ENCODE results near the gene KCNJ1.

DNA sequence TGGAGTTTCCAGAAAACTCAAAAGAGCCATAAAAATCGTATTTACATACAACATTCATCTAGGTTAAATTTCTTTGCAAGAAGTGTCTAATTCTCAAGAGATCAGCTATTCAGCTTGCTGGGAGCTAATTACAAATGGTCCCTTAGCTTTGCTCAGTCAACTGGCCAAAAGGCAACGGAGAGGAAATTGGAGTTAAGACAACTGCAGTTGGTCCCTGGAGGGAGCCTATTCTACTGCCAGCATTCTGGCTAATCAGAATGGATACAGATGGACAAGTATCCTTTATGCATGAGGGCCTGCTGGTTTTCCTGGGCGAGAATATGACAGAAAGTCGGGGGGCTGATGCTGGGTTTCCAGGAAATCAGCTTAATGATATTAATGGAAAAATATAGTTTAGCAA is 45.5 kb downstream of the KCNJ1 start:
- TF ChIP-seq, protein P1, sequence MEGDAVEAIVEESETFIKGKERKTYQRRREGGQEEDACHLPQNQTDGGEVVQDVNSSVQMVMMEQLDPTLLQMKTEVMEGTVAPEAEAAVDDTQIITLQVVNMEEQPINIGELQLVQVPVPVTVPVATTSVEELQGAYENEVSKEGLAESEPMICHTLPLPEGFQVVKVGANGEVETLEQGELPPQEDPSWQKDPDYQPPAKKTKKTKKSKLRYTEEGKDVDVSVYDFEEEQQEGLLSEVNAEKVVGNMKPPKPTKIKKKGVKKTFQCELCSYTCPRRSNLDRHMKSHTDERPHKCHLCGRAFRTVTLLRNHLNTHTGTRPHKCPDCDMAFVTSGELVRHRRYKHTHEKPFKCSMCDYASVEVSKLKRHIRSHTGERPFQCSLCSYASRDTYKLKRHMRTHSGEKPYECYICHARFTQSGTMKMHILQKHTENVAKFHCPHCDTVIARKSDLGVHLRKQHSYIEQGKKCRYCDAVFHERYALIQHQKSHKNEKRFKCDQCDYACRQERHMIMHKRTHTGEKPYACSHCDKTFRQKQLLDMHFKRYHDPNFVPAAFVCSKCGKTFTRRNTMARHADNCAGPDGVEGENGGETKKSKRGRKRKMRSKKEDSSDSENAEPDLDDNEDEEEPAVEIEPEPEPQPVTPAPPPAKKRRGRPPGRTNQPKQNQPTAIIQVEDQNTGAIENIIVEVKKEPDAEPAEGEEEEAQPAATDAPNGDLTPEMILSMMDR (conservative IDR thresholded peaks at IDR 0.05; ENCODE audit: low read depth, low read length), result no peak
- no peak for TF ChIP-seq EZH2 (IDR thresholded peaks at IDR 0.05; ENCODE audit: borderline replicate concordance, low read depth, low read length, poor library complexity, severe bottlenecking)

Data from A673 (cell line).